Measurements from ENCODE around the gene CTIF.

CTIF gene

GRCh38 chr18:48891721-48892120, 352.9 kb downstream of the CTIF start:
- no peak for DNase-seq (ENCODE audit: low read depth in 1 of 2, low spot score in 1 of 2)

DNA sequence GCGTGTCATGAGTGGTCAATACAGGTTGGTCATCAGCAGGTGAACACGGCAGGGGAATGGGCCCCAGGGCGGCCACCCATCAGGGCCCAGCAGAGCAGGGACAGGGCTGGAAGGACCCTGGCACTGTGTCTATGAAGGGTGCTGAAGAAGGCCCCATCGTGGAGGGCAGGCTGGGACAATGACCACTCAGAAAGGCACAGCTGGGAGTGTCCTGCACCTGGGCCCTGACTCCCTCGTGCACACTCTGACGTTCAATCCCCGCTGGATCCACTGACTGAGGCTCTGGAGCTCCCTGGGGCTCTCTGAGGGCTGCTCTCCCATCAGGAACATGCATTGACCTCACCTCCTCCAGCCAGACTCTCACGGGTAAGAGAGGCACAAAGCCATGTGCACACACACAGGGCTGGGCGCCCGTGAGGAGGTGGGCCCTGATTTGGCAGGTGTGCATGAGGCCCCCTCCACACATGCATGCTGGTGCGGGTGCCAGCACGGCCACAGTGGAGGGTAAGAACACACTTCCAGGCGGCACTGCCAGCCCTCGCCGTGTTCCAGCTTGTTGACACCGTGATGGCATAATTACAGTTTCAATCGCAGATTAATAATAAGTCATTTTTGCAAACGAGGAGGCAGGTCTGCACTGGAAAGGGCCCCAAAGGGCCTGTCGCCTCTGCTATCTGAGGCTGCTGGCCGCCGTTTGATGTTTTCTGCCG, 353.5 kb downstream of the CTIF start:
- no peak for DNase-seq (ENCODE audit: low read depth in 1 of 2, low spot score in 1 of 2)

- DNase-seq (ENCODE audit: low read depth in 1 of 2, low spot score in 1 of 2), result no peak
Observed at GRCh38 chr18:48893061-48893607, 354.3 kb downstream of the CTIF start.

DNA sequence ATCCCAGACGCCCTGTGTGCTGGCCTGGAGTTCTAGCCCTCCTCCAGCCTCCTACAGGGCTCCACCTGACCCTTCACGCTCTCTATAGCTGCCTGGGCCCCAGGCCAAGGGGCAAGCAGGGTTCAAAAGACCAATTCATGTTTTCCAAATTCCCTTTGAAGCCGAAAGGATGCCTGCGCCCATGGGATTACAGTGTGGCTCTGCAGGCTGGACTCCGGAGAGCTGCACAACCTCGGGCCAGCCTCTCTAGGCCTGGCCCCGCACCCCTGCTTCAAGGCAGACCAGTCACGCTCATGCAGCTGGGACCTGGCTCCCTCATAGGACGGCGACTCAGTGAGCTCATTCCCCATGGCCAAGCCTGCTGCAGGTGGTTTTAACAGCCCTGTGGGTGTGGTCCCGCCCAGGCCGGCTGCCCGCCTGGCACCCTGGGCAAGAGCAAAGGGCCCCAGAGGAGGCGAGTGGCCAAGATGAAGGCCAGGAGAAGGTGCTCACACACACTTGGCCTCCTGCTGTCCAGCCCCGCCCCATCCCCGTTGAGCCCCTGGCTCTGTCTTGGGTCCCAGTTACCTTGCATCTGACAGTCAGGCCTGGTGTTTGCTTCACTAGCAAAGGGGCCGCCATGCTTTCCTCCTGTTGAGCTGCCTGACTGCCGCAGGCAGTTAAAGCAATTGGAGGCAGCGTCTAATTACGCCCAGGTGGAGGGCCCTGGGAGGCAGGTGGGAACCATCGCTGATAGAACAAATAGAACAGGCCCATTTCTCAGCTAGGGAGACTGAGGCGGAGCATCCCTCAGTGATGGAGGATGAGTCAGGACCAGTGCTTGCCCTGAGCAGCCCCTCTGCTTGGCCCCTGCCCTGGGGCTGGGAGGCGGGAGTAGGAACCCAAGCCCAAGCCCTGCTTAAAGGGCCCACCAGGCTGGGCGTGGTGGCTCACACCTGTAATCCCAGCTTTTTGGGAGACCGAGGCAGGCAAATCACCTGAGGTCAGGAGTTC, 355.1 kb downstream of the CTIF start:
- DNase-seq (ENCODE audit: low read depth in 1 of 2, low spot score in 1 of 2), result no peak

- no peak for DNase-seq (ENCODE audit: low read depth in 1 of 2, low spot score in 1 of 2)
Observed at GRCh38 chr18:48894799-48895346, 356.0 kb downstream of the CTIF start.

GRCh38 chr18:48896326-48896874, 357.6 kb downstream of the CTIF start:
- DNase-seq (ENCODE audit: low read depth in 1 of 2, low spot score in 1 of 2), result no peak

DNA sequence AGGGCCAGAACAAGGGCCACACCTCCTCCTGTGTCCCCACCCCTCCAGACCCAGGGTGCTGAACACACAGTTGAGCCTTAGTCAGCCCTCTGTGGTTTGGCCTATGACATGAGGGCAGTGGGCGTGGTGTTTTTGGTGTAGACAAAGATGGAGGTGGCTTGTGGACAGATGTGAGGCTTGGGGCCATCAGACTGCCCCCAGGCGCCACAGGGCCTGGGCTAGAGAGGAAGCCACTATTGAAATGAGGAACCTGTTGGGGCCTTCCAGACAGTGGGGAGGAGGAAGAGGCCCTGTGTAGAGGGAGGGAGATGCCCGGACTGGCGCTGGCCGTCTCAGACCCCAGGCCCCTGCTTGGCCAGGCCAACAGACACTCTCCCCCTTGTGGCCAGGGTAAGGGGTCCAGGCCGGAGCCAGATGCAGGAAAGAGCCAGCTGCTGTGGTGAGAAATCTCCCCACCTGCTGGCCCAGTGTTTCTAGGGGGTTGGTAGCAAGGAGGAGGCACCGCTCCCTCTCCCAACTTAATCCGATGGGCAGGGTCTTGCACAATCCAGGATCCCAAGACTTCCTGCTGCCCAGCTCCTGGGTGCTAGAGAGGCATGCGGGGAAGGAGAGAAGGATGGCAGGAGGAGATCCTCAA, 358.2 kb downstream of the CTIF start:
- no peak for DNase-seq (ENCODE audit: low read depth in 1 of 2, low spot score in 1 of 2)

GRCh38 chr18:48897531-48897930, 358.7 kb downstream of the CTIF start:
- DNase-seq (ENCODE audit: low read depth in 1 of 2, low spot score in 1 of 2), result no peak

GRCh38 chr18:48898521-48898920, 359.7 kb downstream of the CTIF start:
- no peak for DNase-seq (ENCODE audit: low read depth in 1 of 2, low spot score in 1 of 2)

GRCh38 chr18:48899558-48900174, 360.8 kb downstream of the CTIF start:
- DNase-seq (ENCODE audit: low read depth in 1 of 2, low spot score in 1 of 2), result no peak

DNA sequence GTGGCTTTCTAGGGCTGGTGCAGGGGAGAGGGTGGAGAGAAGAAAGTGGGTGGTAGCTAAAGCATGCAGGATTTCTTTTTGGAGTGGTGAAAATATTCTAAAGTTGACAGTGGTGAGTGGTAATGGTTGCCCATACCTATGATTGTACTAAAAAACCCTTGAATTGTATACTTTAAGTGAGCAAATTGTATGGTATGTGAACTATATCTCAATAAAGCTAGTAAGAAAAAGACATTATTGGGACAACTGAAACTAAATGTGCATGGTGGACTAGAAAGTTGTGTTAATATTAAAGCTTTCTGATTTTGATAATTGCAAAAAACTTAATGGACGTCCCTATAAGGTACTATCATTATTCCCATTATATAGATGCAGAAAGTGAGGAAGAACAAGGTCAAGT, 361.6 kb downstream of the CTIF start:
- DNase-seq (ENCODE audit: low read depth in 1 of 2, low spot score in 1 of 2), result no peak

DNA sequence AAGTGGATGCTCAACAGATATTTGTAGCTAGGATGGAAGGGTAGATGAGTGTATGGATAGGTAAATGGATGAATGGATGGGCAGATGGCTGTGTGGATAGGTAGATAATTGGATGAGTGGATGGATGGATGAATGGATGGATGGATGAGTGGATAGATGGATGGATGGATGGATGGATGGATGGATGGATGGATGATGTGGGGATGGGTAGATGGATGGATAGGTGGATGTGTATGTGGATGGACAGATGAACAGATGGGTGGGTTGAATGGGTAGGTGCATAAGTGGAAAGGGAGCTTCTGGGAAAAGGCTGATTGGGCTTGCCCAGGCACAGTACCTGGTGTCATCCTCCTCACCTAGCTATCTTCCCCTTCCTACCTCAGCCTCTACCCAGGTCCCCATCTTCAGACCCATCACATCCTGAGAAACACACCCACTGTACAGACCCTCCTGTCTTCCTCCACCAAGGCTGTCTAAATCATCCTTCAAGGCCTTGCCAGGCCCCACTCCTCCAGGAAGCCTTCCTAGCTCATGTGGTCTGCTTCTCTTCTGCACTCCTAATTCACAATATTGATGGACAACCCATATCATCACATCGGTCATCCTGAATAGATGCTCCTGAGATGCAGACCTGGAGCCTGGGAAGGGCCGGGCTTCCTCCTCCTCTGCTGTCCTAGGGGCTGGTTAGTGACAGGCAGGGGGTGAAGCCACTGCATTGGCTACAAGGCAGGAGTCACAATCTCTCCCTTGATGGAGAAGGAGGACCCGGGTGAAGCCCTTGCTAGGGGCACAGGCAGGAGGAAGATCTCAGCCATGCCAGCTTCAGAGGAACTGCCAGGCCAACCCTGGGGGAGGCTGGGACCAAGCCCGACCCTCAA, 362.6 kb downstream of the CTIF start:
- no peak for DNase-seq (ENCODE audit: low read depth in 1 of 2, low spot score in 1 of 2)

GRCh38 chr18:48902023-48902855, 363.4 kb downstream of the CTIF start:
- no peak for DNase-seq (ENCODE audit: low read depth in 1 of 2, low spot score in 1 of 2)

DNA sequence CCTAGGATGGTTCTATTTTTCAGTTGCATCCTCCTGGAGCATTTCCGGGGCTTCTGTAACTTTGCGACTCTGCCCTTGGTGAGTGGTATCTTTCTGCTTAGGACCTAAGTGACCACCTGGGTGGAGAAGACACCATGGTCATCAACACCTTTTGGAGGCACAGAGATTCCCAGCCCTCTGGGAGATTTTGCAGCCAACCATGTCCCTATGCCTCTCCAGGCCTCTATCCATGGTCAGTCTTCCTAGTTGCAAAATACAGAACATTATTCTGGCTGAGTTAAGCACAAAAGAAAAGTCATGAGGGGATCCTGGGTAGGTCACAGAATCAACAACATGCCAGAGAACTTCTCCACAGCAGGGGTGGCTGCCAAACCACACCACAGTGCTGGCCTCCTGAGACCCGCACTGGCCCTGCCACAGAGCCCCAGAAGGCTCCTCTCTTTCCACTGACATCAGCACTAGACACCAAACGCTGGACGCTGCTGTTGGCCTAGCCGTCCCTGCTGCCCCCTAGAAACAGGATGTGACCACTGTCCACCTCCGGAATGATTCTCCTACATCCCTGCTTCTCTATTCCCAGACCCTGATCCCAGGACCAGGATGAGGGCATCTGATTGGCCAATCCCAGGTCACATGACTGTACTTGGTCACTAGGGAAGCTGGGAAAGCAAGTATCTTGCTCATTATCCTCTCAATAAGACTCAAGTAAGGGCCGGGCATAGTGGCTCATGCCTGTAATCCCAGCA, 364.2 kb downstream of the CTIF start:
- no peak for DNase-seq (ENCODE audit: low read depth in 1 of 2, low spot score in 1 of 2)

DNA sequence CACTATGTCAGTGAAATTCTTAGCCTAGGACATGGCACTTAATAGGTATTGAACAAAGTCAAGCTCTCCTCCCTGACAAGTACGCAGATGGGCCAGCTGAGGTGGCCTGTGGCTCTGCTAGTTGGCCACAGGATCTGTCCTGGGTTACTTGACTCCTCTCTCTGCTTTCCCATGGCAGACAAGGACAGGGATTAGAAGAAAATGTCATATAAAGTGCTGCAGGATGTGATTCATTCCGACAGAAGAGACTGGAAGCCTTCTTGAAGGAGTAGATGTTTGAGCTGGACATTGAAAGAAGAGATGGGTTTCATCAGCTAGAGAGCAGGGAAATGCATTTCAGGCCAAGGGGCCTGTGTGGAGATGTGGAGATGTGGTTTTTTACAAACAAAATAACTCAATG, 365.3 kb downstream of the CTIF start:
- no peak for DNase-seq (ENCODE audit: low read depth in 1 of 2, low spot score in 1 of 2)

GRCh38 chr18:48904847-48905394, 366.1 kb downstream of the CTIF start:
- DNase-seq (ENCODE audit: low read depth in 1 of 2, low spot score in 1 of 2), result no peak

- DNase-seq (ENCODE audit: low read depth in 1 of 2, low spot score in 1 of 2), result no peak
Observed at GRCh38 chr18:48905513-48905912, 366.7 kb downstream of the CTIF start.

DNA sequence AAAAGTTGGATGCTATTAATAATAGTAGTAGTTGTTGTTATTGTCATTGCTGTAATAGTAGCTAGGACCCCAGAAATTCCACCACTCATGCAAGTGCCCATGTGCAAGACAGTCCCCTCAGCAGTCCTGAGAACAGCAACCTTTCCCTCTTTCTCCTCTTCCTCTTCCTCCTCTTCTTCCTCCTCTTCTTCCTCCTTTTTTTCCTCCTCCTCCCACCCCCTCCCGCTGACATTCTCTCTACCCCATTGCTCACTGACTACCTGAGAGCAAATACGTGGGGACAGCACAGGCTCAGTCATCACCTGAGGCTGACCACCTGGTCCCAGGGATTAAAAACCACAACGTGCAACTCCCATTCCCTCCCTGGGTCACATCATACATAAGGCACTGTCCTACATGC, 370.1 kb downstream of the CTIF start:
- no peak for DNase-seq (ENCODE audit: low read depth in 1 of 2, low spot score in 1 of 2)
